Islet of Langerhans (tissue), 1 donor: ENCODE results near the gene HMCES.
"Not testable (repeated sequence)": the region's sequence is repeated elsewhere in the genome, so short reads cannot be mapped to it uniquely, and the experiment has no call there.

Source experiments
- FAIRE-seq: peaks from one replicate; lab custom pipeline; 2011; peaks lifted over from hg19 to GRCh38; lab: Jason Lieb, UNC

HMCES gene

GRCh38 chr3:129349169-129349568 is 70.5 kb downstream of the HMCES start:
- FAIRE-seq, result not testable (repeated sequence)

DNA sequence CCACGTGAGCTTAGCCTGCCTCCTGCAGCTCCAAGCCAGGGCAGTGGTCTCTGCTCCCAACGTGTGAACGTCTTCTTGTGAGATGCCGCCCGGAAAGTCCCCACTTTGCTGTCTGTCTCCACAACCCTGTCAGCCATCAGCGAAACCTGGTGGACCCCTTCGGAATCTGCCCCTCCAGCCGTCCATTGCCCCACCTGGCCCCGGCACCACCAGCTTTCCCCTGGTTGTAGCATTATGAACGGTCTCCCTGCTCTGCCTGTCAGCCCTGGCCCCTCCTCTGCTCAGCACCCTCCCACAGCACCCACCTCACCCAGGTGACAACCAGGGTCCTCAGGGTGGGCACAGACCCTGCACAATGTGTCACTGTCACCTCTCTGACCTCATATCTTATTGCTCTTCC is 71.1 kb downstream of the HMCES start:
- no peak for FAIRE-seq

GRCh38 chr3:129352045-129352444 is 73.4 kb downstream of the HMCES start:
- no peak for FAIRE-seq

GRCh38 chr3:129352650-129353588 is 74.2 kb downstream of the HMCES start:
- no peak for FAIRE-seq

GRCh38 chr3:129353589-129353941 is 74.9 kb downstream of the HMCES start:
- FAIRE-seq, result no peak
